HG02678 (cell line): ENCODE data around the gene TCERG1L.
"Not testable (repeated sequence)": the region's sequence is repeated elsewhere in the genome, so short reads cannot be mapped to it uniquely, and the experiment has no call there.

Source experiments
- ATAC-seq: cut with Tn5 transposase; IDR thresholded peaks from one replicate; pipeline ENCODE4 v1.9.1; 2021; ENCODE audit warnings: mild to moderate bottlenecking, moderate library complexity; ENCODE audit not compliant: unreplicated experiment

The TCERG1L gene

GRCh38 chr10:131250454-131251145 is 60.9 kb downstream of the TCERG1L start:
- no peak for ATAC-seq

GRCh38 chr10:131249955-131250344 is 61.6 kb downstream of the TCERG1L start:
- no peak for ATAC-seq

- no peak for ATAC-seq
Measured at GRCh38 chr10:131249238-131249954, 62.1 kb downstream of the TCERG1L start.

- no peak for ATAC-seq
Measured at GRCh38 chr10:131248376-131249165, 63.0 kb downstream of the TCERG1L start.

- no peak for ATAC-seq
Measured at GRCh38 chr10:131247873-131248272, 63.6 kb downstream of the TCERG1L start.

- ATAC-seq = no peak
Measured at GRCh38 chr10:131246775-131247174, 64.7 kb downstream of the TCERG1L start.

- ATAC-seq = no peak
Measured at GRCh38 chr10:131246089-131246488, 65.4 kb downstream of the TCERG1L start.

- no peak for ATAC-seq
Measured at GRCh38 chr10:131245475-131246059, 66.0 kb downstream of the TCERG1L start.

- ATAC-seq = no peak
Measured at GRCh38 chr10:131244836-131245235, 66.7 kb downstream of the TCERG1L start.

- no peak for ATAC-seq
Measured at GRCh38 chr10:131243076-131243475, 68.4 kb downstream of the TCERG1L start.

GRCh38 chr10:131242007-131242406 is 69.5 kb downstream of the TCERG1L start:
- no peak for ATAC-seq

- no peak for ATAC-seq
Measured at GRCh38 chr10:131240691-131241090, 70.8 kb downstream of the TCERG1L start.

- ATAC-seq = no peak
Measured at GRCh38 chr10:131239926-131240325, 71.6 kb downstream of the TCERG1L start.

- no peak for ATAC-seq
Measured at GRCh38 chr10:131239450-131239849, 72.1 kb downstream of the TCERG1L start.

GRCh38 chr10:131238669-131239280 is 72.7 kb downstream of the TCERG1L start:
- ATAC-seq = no peak

- ATAC-seq = no peak
Measured at GRCh38 chr10:131237991-131238651, 73.4 kb downstream of the TCERG1L start.

GRCh38 chr10:131234606-131235005 is 76.9 kb downstream of the TCERG1L start:
- not testable (repeated sequence) for ATAC-seq

- ATAC-seq = no peak
Measured at GRCh38 chr10:131233611-131234258, 77.8 kb downstream of the TCERG1L start.

- ATAC-seq = no peak
Measured at GRCh38 chr10:131231965-131232541, 79.5 kb downstream of the TCERG1L start.
